Stimulated activated CD8-positive, alpha-beta memory T cell treated with anti-CD3 and anti-CD28 coated beads, Interleukin-12 subunit alpha, Interleukin-12 subunit beta, amount 100 ng/mL, for 1 hour (primary cell): Measurements from ENCODE around the gene GRIN3A.

Experiments used
- DNase-seq: peaks from one replicate; pipeline ENCODE4 v3.0.0-alpha.2; 2020; ENCODE audit warnings: low read depth

The GRIN3A gene

DNA sequence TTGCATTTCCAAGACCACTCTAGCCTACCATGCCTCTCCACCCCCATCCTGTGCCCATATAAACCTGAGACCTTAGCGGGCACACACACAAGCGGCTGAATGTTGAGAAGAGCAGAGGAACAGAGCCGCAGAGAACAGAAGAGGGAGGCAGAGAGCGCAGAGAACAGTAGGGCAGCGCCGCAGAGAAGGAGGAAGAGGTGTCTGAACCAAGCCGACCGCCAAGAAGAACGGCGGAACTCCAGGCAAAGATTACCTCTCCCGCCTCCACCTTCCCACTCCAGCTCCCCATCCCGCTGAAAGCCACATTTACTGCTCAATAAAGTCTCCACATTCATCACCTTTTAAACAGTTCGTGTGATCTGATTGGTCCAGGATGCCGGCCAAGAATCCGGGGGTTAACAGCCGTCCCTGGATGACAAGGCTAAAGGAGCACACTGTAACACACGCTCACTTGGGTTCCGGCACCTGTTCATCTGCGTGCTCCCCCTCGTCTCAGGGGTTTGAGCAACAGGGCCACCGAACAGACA lies 33.2 kb downstream of the GRIN3A start:
- peak; percentile 13 for DNase-seq

DNA sequence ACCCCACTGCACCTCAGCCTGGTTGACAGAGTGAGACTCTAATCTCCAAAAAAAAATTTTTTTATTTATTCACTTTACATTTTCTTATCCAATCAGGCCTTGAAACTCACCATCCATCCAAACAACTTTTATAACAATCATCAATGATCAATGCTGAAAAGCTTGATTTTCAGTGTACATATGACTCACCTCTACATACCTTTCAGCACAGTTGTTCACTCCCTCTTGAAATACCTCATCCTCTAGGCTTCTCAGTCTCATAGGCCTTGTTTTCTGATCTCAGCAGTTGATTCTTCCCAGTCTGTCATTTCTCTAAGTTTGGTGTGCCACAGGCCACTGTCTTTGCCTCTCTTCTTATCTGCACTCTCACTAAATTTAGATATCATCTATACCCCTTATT lies 36.2 kb downstream of the GRIN3A start:
- no peak for DNase-seq

- no peak for DNase-seq
These were observed 44.7 kb downstream of the GRIN3A start for GRCh38 chr9:101693546-101694336.

- no peak for DNase-seq
These were observed 46.8 kb downstream of the GRIN3A start for GRCh38 chr9:101691657-101692056.

DNA sequence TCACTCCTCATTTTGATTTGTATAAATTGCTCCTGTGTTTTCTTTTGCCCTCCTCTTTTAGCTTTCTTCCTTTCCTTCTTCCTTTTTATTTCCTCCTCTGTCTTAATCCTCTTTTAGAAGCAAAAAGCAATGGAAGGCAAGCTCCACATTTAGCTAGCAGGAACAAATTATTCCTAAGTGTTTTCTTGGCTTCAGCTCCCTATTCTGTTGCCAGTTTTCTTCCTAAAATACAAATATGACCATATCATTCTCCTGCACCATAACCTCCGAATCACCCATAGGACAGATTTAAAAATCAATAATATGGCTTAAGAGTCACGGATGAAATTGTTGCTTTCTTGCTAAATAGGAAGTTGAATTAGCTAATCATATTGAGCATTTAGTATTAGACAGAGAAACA lies 49.4 kb downstream of the GRIN3A start:
- DNase-seq = no peak

DNA sequence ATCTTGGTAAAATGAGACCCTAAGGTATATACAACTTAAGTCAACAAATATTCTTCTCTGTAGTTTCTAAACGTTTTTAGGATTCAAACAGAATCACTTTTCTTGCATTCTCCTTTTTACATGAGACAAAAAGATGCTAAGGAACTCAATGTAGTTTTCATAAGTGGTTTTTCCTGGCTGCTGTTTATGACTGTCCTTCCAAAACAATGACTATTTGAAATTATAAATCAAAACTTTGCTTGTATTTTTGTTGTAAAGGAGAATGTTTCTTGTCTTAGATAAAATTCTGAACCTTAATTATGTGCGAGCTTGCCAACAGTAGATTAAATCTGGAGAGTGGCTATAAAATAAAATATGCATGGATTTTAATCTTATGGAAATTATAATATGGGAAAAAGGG lies 53.8 kb downstream of the GRIN3A start:
- no peak for DNase-seq

DNA sequence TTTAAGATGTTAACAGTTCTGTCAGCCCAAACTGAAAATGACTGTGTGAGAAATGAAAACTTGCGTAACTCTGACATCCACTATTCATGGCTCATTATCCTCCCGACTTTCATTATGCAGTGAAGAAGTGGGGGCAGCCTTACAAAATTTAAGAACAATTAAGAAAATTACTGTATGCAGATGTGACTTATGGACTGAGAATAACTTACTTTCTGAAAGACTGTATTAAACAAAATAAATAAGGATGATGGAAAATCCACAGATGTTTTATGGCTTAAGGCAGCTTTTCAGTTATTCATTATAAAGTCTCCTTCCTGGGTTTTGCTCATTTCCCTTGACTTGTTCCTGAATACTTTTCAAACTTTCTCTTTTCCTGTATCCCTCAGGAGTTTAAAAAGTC lies 55.2 kb downstream of the GRIN3A start:
- no peak for DNase-seq

GRCh38 chr9:101677861-101678260 lies 60.6 kb downstream of the GRIN3A start:
- DNase-seq = no peak

DNA sequence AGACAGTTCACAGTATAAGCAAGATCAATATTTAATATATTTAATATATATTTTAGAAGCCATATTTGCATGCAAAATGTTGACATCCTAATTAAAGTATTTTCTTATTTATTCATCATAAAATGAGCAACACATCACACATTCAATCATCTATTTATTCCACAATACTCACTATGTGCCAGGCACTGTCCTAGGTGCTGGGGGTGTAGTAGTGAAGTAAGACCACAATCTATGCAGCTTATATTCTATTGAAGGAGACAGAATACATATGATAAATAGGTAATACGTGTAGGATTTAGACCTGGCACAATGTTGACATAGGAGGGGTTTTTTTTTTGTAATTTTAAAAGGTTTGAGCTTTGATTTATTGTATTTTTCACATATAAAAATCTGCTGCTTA lies 63.1 kb downstream of the GRIN3A start:
- DNase-seq = no peak

- no peak for DNase-seq
These were observed 64.3 kb downstream of the GRIN3A start for GRCh38 chr9:101674165-101674564.

DNA sequence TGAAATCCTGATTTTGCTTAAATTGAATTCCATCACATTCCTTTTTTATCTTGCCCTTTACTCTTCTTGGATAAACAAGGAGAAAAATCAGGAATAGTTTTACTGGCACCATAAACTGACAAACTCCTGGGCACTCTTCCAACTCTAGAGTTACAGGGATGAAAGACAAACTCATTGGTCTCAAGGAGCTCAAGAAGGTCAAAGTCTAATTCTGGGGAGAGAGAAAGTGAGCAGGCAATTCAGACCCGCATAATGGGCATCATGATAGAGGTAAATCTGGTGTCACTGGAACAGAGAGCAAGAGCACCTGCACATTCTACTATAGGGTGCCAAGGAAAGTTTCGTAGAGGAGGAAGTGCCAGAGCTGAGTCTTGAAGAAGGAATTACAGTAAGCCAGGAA lies 64.8 kb downstream of the GRIN3A start:
- no peak for DNase-seq

DNA sequence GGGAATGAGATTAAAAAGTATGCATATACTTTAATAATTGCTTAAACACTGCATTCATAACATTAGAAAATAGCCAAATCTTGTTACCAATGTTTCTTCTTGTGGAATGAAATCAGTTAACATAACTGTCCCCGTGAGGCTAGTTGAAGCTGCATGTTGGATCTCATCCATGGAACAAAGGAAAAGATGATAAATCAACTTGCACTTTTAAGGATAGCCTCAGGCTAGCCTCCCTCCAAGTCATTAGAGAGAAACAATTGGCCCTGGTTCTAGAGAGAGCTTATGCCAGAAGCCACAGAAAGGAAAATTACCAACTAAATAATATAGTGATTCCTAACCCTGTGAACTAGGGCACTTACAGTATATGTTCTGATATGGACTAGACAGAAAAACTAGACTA lies 66.9 kb downstream of the GRIN3A start:
- DNase-seq = no peak

DNA sequence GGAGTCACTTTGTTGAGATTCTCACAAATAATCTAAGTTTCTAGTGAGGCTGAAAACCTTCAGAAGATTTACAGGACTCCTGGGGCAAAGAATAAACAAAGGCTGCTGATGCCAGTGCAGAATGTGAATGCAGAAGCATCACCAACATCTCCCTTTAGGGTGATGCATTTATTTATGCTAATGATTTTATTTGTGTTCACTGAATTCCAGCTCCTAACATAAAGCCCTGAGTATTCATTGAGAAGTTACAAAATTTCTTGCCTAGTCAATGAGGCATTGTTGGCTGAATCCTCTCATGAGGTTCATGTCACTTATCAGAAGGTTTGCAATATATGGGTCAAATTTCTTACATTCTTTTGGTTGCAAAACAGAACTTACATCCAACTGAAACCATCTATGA lies 70.0 kb downstream of the GRIN3A start:
- no peak for DNase-seq

- DNase-seq = no peak
These were observed 74.0 kb downstream of the GRIN3A start for GRCh38 chr9:101664453-101664852.

DNA sequence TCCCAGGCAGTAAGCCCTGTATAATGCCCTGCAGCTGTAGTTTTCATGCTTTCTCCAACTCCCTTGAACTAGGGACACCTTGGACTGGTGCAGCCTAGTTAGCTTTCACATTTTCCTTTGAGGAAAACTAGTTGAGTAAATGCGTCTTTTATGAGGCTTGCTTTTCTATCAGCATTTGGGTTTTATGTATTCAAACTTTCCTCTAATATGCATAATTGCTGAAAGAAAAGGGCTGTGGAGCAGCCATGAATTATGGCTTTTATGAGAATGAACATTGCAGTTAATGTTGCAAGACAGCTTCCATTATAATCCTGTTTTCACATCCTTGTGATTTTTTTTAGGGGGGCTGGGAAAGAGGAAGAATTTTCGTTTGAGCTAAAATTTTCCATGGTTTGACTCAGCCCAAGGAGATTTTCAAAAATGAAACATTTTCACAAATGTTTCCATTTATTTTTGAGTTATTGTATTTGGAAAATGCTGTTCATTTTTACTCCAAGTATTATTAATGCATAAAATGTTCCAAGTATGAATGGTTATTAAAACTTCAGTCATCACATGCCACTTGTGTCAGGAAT lies 85.8 kb downstream of the GRIN3A start:
- no peak for DNase-seq

DNA sequence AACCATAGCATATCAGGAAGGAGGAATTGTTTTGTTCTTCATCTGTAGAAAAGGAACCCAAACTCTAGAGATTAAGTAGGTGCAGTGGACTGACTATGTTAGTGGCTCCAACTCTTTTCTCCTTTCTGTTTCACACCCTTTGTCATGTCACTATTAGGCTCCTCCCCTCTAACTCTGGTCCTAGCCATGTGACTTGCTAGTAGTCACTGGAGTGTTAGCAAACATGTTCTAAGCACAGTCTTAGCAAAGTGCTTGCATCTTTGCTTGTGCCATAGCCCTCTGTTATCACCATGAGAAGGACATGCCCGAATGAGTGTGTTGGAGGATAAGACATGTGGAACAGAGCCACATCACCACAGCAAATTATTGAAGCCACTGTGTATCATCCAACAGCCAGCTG lies 88.3 kb downstream of the GRIN3A start:
- DNase-seq = no peak

DNA sequence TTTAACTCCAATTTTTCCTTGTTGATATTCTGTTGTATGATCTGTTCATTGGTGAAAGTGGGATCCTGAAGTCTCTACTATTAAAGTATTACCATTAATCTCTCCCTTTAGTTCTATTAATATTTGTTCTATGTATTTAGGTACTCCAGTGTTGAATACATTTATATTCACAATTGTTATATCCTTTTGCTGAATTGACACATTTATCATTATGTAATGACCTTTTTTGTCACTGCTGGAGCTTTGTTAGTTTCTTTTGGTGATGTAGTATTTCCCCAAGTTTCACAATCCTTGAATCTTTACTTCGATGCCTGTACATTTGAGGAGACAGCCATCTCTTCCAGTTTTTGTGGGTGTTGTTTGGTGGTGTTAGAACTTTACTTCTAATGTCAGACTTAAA lies 90.0 kb downstream of the GRIN3A start:
- DNase-seq = no peak

DNA sequence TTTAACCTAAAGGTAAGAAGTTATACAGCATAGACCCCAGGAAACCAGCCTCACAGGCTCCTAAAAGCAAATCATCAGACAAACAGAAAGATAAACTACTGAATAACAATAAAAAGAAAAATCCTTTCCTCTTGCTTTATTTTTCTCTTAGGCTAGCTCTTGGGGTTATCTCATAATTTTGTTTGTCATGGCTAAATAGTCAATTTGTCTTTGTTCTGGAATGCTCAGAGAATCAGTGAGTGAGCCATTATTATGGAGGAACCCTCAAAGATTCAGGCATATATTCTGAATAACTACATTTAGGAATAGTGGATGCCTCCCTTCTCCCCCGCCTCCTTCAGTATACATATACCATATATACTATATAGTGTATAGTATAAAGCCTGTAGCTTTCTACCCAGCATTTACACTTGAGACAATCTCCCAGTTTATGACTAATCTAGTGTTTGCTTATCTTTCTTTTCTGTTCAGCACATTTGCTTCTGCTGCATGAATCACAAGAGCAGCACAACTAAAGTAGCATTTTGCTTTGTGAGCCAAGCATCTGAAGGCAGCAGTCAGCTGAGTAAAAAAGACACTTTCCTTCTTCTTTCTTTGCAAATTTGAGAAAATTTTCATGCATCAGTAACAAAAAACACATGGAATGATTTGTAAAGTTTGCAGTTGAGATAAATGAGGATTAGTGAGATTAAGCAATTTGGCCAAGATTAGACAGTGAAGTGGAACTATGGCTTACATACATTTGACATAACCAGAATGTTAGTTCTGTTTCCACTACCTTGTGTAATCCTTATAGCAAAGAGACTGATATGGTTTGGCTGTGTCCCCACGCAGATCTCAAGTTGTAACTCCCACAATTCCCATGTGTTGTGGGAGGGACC lies 98.4 kb downstream of the GRIN3A start:
- no peak for DNase-seq

GRCh38 chr9:101639311-101639710 lies 99.1 kb downstream of the GRIN3A start:
- DNase-seq = no peak

GRCh38 chr9:101636247-101636646 lies 102.2 kb downstream of the GRIN3A start:
- no peak for DNase-seq

- DNase-seq = no peak
These were observed 103.0 kb downstream of the GRIN3A start for GRCh38 chr9:101635473-101635872.

- no peak for DNase-seq
These were observed 103.6 kb downstream of the GRIN3A start for GRCh38 chr9:101634741-101635409.
